DMS114 treated with DMSO at 0.1 percent for 48 hours (cell line): ENCODE data around the gene KLRB1.
"Not testable (repeated sequence)": the region's sequence is repeated elsewhere in the genome, so short reads cannot be mapped to it uniquely, and the experiment has no call there.

Experiments
- DNase-seq: peaks from one replicate; lab custom pipeline; 2025; ENCODE audit not compliant: unreplicated experiment; lab: John Stamatoyannopoulos, UW

KLRB1 gene

GRCh38 chr12:9607716-9608115 is at the start of gene KLRB1:
Gene KLRB1, minus strand, starts transcription at chr12:9607916. Its CDS starts 77 bp downstream, at chr12:9607839.
- no peak for DNase-seq

- no peak for DNase-seq
Observed at GRCh38 chr12:9651265-9651729, 43.6 kb upstream of the KLRB1 start.

- no peak for DNase-seq
Observed at GRCh38 chr12:9650151-9650576, 42.4 kb upstream of the KLRB1 start.

- no peak for DNase-seq
Observed at GRCh38 chr12:9649532-9649940, 41.8 kb upstream of the KLRB1 start.

GRCh38 chr12:9648701-9649531 is 41.2 kb upstream of the KLRB1 start:
- no peak for DNase-seq

GRCh38 chr12:9647825-9648700 is 40.3 kb upstream of the KLRB1 start:
- DNase-seq = peak; percentile 62

- DNase-seq = peak; percentile 34
Observed at GRCh38 chr12:9646794-9647781, 39.4 kb upstream of the KLRB1 start.

- DNase-seq = not testable (repeated sequence)
Observed at GRCh38 chr12:9644985-9645551, 37.4 kb upstream of the KLRB1 start.

GRCh38 chr12:9643266-9643660 is 35.5 kb upstream of the KLRB1 start:
- no peak for DNase-seq

- no peak for DNase-seq
Observed at GRCh38 chr12:9642606-9643265, 35.0 kb upstream of the KLRB1 start.

GRCh38 chr12:9640024-9640423 is 32.3 kb upstream of the KLRB1 start:
- DNase-seq = no peak

GRCh38 chr12:9636851-9637206 is 29.1 kb upstream of the KLRB1 start:
- no peak for DNase-seq

GRCh38 chr12:9636150-9636850 is 28.6 kb upstream of the KLRB1 start:
- no peak for DNase-seq

- no peak for DNase-seq
Observed at GRCh38 chr12:9634969-9635754, 27.4 kb upstream of the KLRB1 start.

- no peak for DNase-seq
Observed at GRCh38 chr12:9634177-9634803, 26.6 kb upstream of the KLRB1 start.

- DNase-seq = no peak
Observed at GRCh38 chr12:9632766-9633165, 25.1 kb upstream of the KLRB1 start.

GRCh38 chr12:9626821-9627220 is 19.1 kb upstream of the KLRB1 start:
- DNase-seq = no peak

- no peak for DNase-seq
Observed at GRCh38 chr12:9626291-9626690, 18.6 kb upstream of the KLRB1 start.
